GM19395 (cell line): ENCODE data around the gene TPBG.
"Not testable (repeated sequence)": the region's sequence is repeated elsewhere in the genome, so short reads cannot be mapped to it uniquely, and the experiment has no call there.

ENCODE experiments used
- ATAC-seq: cut with Tn5 transposase; IDR thresholded peaks from one replicate; pipeline ENCODE4 v1.9.1; 2021; ENCODE audit warnings: mild to moderate bottlenecking, moderate library complexity; ENCODE audit not compliant: unreplicated experiment

Gene TPBG

DNA sequence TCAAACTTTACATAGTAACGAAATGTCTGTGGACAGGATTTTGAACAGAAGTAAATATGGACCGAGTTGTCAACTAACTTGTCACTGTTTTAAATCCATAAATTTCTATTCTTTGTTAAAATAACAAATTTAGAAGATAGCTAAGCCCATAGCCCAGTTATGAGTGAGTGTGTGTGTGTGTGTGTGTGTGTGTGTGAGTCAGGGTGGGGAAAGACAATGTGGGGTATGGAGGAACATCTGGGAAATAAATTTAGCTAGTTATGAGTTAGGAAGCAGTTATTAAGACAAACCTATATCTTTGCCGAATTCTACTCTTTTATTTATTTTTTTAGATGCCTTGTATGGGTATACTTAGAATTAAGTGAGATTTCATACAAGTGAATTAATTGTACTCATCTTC is 9.0 kb downstream of the TPBG start:
- no peak for ATAC-seq

- ATAC-seq, result no peak
These were observed 10.9 kb downstream of the TPBG start for GRCh38 chr6:82374516-82374915.

GRCh38 chr6:82376636-82377035 is 13.0 kb downstream of the TPBG start:
- ATAC-seq, result no peak

GRCh38 chr6:82380566-82381185 is 17.1 kb downstream of the TPBG start:
- no peak for ATAC-seq

GRCh38 chr6:82381278-82381677 is 17.7 kb downstream of the TPBG start:
- ATAC-seq, result peak; percentile 69

DNA sequence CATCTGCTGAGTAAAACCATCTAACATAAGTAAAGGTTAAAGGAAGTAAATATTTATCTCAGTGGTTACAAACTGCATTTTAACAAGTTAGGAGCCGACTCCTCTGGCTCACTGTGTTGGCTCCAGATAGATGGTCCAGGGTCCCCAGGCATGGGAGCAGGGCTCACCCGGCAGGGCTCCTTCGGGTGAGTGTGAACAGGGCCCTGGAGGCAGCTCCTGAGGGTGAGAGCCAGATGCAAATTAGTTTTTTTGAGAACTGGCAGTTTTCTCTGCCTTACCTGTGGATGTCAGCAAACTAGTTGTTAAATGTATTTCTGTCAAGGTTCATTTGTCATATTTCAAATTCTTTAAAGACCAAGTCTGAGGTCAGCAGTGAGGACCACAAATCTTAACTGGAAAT is 21.5 kb downstream of the TPBG start:
- no peak for ATAC-seq

DNA sequence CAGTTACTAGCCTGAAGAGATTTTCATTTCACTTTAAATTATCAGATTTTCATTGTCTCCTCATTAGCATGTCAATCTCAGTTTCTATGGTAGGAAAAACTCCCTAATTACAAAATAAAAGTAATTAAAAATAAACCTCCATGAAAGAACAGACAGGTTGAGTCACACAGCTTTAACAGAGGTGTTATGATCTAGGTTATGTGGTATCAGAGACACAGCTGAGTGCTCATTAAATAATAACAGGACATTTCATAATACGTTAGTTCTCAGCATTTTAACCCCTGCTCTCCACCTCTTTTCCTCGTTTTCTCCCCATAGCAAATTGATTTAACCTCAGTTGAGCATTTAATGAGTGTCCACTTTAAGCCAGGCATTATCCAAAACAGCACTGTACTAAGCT is 21.9 kb downstream of the TPBG start:
- no peak for ATAC-seq

GRCh38 chr6:82385961-82386360 is 22.3 kb downstream of the TPBG start:
- ATAC-seq, result no peak

DNA sequence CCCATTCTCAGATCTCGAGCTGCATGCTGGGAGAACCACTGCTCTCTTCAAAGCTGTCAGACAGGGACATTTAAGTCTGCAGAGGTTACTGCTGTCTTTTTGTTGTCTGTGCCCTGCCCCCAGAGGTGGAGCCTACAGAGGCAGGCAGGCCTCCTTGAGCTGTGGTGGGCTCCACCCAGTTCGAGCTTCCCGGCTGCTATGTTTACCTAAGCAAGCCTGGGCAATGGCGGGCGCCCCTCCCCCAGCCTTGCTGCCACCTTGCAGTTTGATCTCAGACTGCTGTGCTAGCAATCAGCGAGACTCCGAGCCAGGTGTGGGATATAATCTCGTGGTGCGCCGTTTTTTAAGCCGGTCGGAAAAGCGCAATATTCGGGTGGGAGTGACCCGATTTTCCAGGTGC is 31.2 kb downstream of the TPBG start:
- not testable (repeated sequence) for ATAC-seq

GRCh38 chr6:82396964-82397751 is 33.5 kb downstream of the TPBG start:
- no peak for ATAC-seq

- no peak for ATAC-seq
These were observed 34.5 kb downstream of the TPBG start for GRCh38 chr6:82397962-82398692.

GRCh38 chr6:82408952-82409431 is 45.4 kb downstream of the TPBG start:
- peak; percentile 72 for ATAC-seq

DNA sequence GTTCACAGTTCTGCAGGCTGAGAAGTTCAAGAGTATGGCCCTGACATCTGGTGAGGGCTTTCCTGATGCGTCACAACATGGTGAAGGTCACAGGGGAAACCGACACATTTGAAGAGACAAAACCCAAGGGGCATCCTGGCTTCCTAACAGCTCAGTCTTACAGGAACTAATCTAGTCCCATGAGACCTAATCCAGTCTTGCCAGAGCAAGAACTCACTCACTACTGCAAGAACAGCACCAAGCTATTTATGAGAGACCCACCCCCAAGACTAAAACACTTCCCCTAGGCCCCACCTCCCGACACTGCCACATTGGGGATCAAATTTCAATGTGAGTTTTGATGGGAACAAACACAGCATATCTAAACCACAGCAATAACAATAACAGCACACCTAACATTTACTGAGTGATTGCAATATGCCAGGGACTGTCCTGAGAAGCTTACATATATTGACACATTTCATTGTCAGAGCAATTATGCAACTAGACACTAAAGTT is 46.6 kb downstream of the TPBG start:
- no peak for ATAC-seq

DNA sequence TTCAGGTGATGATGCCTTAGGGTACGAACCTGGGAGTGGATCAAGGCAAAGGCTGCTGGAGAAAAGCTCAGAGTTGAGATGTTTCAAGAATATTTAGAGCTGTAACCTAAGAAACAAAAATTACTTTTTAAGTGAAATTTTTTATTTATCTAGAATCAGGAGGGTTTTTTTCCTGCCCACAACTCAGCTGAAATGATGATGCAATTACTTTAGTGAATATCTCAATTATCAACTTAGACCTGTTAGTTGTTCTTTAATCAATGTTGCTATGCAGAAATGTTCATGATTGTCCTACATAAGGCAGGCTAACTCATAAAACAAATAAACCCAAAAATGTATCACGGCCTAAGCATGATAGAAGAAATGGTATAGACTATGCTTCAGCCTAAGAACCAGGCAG is 50.3 kb downstream of the TPBG start:
- ATAC-seq, result no peak

- ATAC-seq, result no peak
These were observed 52.2 kb downstream of the TPBG start for GRCh38 chr6:82415820-82416219.

DNA sequence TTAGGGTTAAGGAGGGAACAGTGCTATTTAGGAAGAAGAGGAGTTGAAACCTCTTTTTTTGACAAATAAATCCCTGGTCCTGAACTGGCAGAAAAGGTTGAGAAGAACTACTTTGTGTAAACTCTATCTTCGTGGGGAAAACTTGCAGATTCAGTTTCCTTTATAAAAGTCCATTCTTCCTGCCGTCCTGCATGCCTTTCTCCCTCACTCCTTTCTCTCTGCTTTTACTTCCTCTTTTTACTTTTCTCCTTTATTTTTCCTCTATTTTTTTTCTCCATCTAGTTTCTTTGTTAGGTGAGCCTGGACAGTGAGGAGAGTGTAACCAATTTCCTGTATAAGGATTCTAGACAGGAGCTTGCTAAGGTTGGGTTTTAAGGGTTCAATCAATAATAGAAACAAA is 52.7 kb downstream of the TPBG start:
- no peak for ATAC-seq
